Tibial nerve (tissue), 4 donors: ENCODE measurements around the gene HMHB1.

Experiments
- CTCF ChIP-seq, 5 experiments: fragments of 200-600 bp in 3 of 5; fragments of 450-650 bp in 2 of 5; sonication (generic) in 3 of 5; IDR thresholded peaks; one replicate each; pipeline ENCODE4 v1.5.1; 2016 to 2019; ENCODE audit warnings: antibody characterized with exemption in 5 of 5, mild to moderate bottlenecking in 3 of 5, moderate library complexity in 2 of 5
- EP300 ChIP-seq, 2 donors: sonication (generic); formaldehyde crosslinking; IDR thresholded peaks; one replicate each; pipeline ENCODE4 v1.6.1; 2017; ENCODE audit warnings: antibody characterized with exemption in 2 of 2, mild to moderate bottlenecking in 1 of 2
- POLR2A ChIP-seq, 2 donors: fragments of 450-650 bp; IDR thresholded peaks; one replicate each; pipeline ENCODE4 v1.6.1; 2017; ENCODE audit warnings: antibody characterized with exemption in 2 of 2, mild to moderate bottlenecking in 2 of 2, moderate library complexity in 2 of 2

DNA sequence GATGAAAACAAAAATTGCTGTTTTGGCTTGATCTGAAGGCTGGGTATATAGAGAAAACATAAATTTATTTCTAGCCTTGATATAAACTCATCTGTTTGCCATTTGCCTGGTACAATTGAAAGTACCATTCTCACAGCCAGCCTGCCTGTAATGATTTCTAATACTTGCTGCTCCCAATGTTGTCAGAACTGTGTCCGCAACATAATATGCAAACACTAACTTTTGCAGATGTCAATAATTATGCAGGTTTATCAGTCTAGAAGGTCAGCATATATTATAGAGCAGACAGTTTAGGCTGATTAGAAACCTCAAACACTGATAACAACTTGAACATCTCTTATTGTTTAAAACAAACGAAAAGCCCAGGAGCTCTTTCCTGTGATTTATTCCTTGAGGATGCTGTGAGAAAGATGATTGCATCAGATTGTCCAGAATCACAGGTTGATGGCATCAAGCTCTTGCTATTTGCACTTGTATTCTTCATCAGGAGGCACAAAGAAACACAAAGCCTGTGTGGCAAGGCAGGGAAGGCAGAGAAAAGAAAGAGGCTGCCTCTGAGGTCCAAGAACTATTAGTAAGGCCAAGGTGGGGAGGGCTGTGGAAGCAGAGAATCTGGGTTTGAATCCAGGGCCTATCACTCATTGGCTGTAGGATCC, 21.4 kb upstream of the HMHB1 start:
- TF ChIP-seq EP300 (IDR thresholded peaks at IDR 0.05) (no peak), POLR2A (IDR thresholded peaks at IDR 0.05) (no peak), CTCF (IDR thresholded peaks at IDR 0.05) (no peak)
